Testis (tissue), 3 donors: Measurements from ENCODE around the gene ALKBH5. TPM values are rescaled to one million over a fixed set of nuclear protein-coding genes. Genes with fewer than 3 reads are reported as not detected.

Experiments
- DNase-seq: peaks from one replicate; pipeline ENCODE4 v3.0.0-alpha.2; 2019
- H3K27ac ChIP-seq, 2 donors: fragments of 200-600 bp; sonication (generic); one replicate each; pipeline ENCODE4 v1.5.1; 2019
- H3K27me3 ChIP-seq: fragments of 200-600 bp; sonication (generic); one replicate; pipeline ENCODE4 v1.5.1; 2019
- H3K36me3 ChIP-seq: fragments of 200-600 bp; sonication (generic); one replicate; pipeline ENCODE4 v1.5.1; 2017; ENCODE audit warnings: low read depth; ENCODE audit errors: missing control alignments
- H3K4me1 ChIP-seq: fragments of 200-600 bp; sonication (generic); one replicate; pipeline ENCODE4 v1.5.1; 2019
- H3K4me3 ChIP-seq, 2 donors: fragments of 200-600 bp; sonication (generic); one replicate each; pipeline ENCODE4 v1.5.1; 2017 to 2019
- H3K9me3 ChIP-seq: fragments of 200-600 bp; sonication (generic); one replicate; pipeline ENCODE4 v1.5.1; 2017
- CTCF ChIP-seq, 3 experiments: fragments of 450-650 bp in 2 of 3; fragments of 200-600 bp in 1 of 3; sonication (generic) in 1 of 3; IDR thresholded peaks; one replicate each; pipeline ENCODE4 v1.5.1; 2016 to 2019; ENCODE audit warnings: antibody characterized with exemption in 3 of 3, mild to moderate bottlenecking in 2 of 3, moderate library complexity in 1 of 3
- POLR2A ChIP-seq: fragments of 450-650 bp; IDR thresholded peaks from one replicate; pipeline ENCODE4 v1.6.1; 2017; ENCODE audit warnings: antibody characterized with exemption, mild to moderate bottlenecking, moderate library complexity
- WGBS, 2 donors: methylation state at CpG; one replicate each; pipeline ENCODE4 v1.1.5; 2018; 5-methylcytosine and 5-hydroxymethylcytosine counted together
- intact Hi-C: fragments of 100-400 bp; cut with DNase I; formaldehyde crosslinking; loops from one replicate; pipeline ENCODE4 v1.15.1; 2023; ENCODE audit warnings: low total_unique reads
- polyA plus RNA-seq: library from polyadenylated mRNA; stranded (reverse); fragments of 350-450 nt; fragmentation: Illumina TruSeq; extraction: RNeasy Lipid Tissue Mini Kit (QIAGEN cat#74804); gene quantifications from one replicate; pipeline ENCODE4 v1.2.3, GENCODE V29; 2014; ENCODE audit warnings: low read depth, low replicate concordance; ENCODE audit not compliant: insufficient read depth
- total RNA-seq, 2 donors: library from RNA; depleted of rRNA; stranded (reverse); fragments of >200 nt; gene quantifications; one replicate each; pipeline ENCODE4 v1.2.3, GENCODE V29; 2016

ALKBH5 gene
- total and polyA plus RNA-seq, 3 donors from 2014 or later: 172 to 253 (median 213) TPM

GRCh38 chr17:18177133-18177532 is 6.5 kb upstream of the ALKBH5 start:
- intact Hi-C loops: no loop called here
- no peak overlapping the region for H3K27ac ChIP-seq
- H3K27me3 ChIP-seq: no peaks in the 10 kb centered on the region

DNA sequence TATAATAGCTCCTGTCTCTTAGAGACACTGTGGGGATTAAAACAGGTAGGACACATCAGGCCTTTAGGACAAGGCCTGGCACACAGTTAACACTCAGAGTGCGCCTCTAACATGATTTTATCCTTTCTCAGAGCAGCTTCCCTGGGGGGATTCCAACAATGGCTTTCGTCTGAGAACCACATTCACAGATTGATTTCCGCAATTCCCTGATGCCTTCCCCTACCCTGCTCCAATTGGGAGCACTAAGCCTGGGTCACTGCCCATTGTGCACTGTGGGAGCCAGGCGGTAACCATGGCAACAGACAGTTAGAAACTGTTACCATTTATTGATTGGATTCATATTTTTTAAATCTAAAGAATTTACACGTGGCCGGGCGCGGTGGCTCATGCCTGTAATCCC is 5.9 kb upstream of the ALKBH5 start:
- intact Hi-C loops: no loop called here
- H3K4me3 ChIP-seq: no peak overlapping the region
- no peak overlapping the region for H3K27ac ChIP-seq
- peaks cover 9% of the 10 kb centered on the region for H3K4me1 ChIP-seq
- no peaks in the 10 kb centered on the region for H3K36me3 ChIP-seq
- 88 to 89% methylated on average over 8 of the region's 8 CpGs for WGBS, 2 donors
- DNase-seq: no peak
- H3K9me3 ChIP-seq: no peaks in the 10 kb centered on the region
- TF ChIP-seq POLR2A: no peak
- TF ChIP-seq CTCF (IDR thresholded peaks at IDR 0.05): no peak
- no peaks in the 10 kb centered on the region for H3K27me3 ChIP-seq

More at GRCh38 chr17:18177133-18177532, 6.5 kb upstream of the ALKBH5 start:
- Histone ChIP-seq H3K36me3 (no peaks in the 10 kb centered on the region), H3K4me3 (no peak overlapping the region), H3K4me1 (peaks cover 8% of the 10 kb centered on the region), H3K9me3 (no peaks in the 10 kb centered on the region)
- no peak for DNase-seq
- TF ChIP-seq CTCF (IDR thresholded peaks at IDR 0.05) (no peak), POLR2A (no peak)

DNA sequence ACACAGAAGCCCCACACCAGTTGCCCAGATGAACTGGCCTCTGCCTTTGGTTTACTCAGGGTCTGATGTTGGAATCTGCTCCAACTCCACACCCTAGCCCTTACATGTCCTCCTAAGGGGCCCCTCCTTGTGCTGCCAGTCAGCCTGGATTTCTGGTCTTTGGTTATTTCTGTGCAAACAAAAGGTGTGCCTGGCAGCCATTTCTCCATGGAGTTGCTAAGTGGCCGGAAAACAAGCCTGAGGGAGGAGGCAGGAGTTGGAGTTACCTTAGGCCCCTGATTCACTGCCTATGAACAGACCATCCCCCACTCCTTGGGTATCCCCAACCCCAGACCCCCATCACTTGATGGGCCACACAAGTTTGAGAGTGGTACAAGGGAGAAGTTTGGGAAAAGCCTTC is 4.4 kb upstream of the ALKBH5 start:
- Histone ChIP-seq H3K36me3 (no peaks in the 10 kb centered on the region), H3K27me3 (no peaks in the 10 kb centered on the region), H3K9me3 (no peaks in the 10 kb centered on the region), H3K4me3 (no peak overlapping the region), H3K27ac (no peak overlapping the region), H3K4me1 (peaks cover 9% of the 10 kb centered on the region)
- WGBS, 2 donors: 85 to 90% methylated on average over 1 of the region's 1 CpG
- no peak for TF ChIP-seq POLR2A
- TF ChIP-seq CTCF (IDR thresholded peaks at IDR 0.05): no peak
- intact Hi-C loops: no loop called here
- DNase-seq: no peak

- intact Hi-C loops: no loop called here
- H3K9me3 ChIP-seq: no peaks in the 10 kb centered on the region
- no peak for DNase-seq
- TF ChIP-seq POLR2A (no peak), CTCF (IDR thresholded peaks at IDR 0.05) (no peak)
- 73 to 78% methylated on average over 7 of the region's 7 CpGs for WGBS, 2 donors
- no peak overlapping the region for H3K4me3 ChIP-seq
- no peaks in the 10 kb centered on the region for H3K36me3 ChIP-seq
- H3K27ac ChIP-seq: no peak overlapping the region
- H3K4me1 ChIP-seq: peaks cover 9% of the 10 kb centered on the region
- H3K27me3 ChIP-seq: no peaks in the 10 kb centered on the region
Observed at GRCh38 chr17:18179804-18180203, 3.8 kb upstream of the ALKBH5 start.

DNA sequence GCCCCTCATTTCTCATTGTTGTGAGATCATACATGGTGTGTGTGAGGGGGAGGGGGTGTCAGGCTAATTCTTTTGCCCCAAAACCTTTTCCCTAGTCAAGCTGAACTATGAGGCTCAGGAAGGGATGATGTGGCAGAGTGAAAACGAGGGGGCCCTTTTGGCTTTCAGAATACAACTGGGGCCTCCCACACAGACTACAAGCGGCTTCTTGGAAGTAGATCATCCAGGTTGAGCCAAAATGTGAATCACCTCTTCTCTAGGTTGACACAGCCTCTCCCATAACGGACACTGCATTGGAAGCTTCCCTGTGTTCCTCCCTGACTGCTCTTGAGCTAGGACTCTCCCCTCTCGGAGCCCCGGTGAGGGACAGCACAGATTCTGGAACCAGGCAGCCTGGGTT is 2.3 kb upstream of the ALKBH5 start:
- 37 to 46% methylated on average over 5 of the region's 5 CpGs for WGBS, 2 donors
- no peak for DNase-seq
- Histone ChIP-seq H3K9me3 (no peaks in the 10 kb centered on the region), H3K27me3 (no peaks in the 10 kb centered on the region), H3K27ac (peak overlapping the region in 1 of 2 donors; percentile 99), H3K36me3 (no peaks in the 10 kb centered on the region), H3K4me1 (peaks cover 16% of the 10 kb centered on the region), H3K4me3 (no peak overlapping the region)
- intact Hi-C loops: no loop called here
- no peak for TF ChIP-seq POLR2A
- no peak for TF ChIP-seq CTCF (IDR thresholded peaks at IDR 0.05)
